SK-N-SH (cell line): Measurements from ENCODE around the gene SCRN1. TPM values are rescaled to one million over a fixed set of nuclear protein-coding genes. Genes with fewer than 3 reads are reported as not detected.

Experiments used
- CTCF ChIA-PET: fragments of 300-600, 350-600 bp; formaldehyde crosslinking; extraction: SDS; loops from one replicate; lab custom pipeline; 2021; lab: Yijun Ruan, JAX
- POLR2A ChIA-PET: fragments of 350-600 bp; sonication (Branson Sonifier 250); formaldehyde crosslinking; extraction: SDS; loops from one replicate; lab custom pipeline; 2020; ENCODE audit warnings: antibody characterized with exemption, inconsistent platforms; lab: Yijun Ruan, JAX
- DNase-seq: peaks from one replicate; pipeline ENCODE4 v3.0.0; 2012
- H2AFZ ChIP-seq: fragments of 200-600 bp; sonication (generic); 2 replicates; pipeline ENCODE4 v1.8.1; 2016; ENCODE audit warnings: antibody characterized with exemption, mild to moderate bottlenecking, low read depth
- H3F3A ChIP-seq: fragments of 200-600 bp; sonication (generic); replicated peaks from 2 replicates; pipeline ENCODE3; 2016; ENCODE audit warnings: antibody characterized with exemption, mild to moderate bottlenecking; ENCODE audit not compliant: insufficient read depth
- H3K27ac ChIP-seq, 2 experiments: fragments of 200-500 bp in 1 of 2; fragments of 200-600 bp in 1 of 2; sonication (Bioruptor generic) in 1 of 2; sonication (generic), shearing (Covaris generic) in 1 of 2; 2 replicates each; pipeline versions ENCODE4 v1.5.1 to v1.6.1; 2014 to 2016; ENCODE audit warnings: low read depth in 2 of 2, inconsistent platforms in 1 of 2, low read length in 1 of 2, mild to moderate bottlenecking in 1 of 2, mixed read lengths in 1 of 2
- H3K27me3 ChIP-seq: fragments of 200-600 bp; sonication (generic), shearing (Covaris generic); 2 replicates; pipeline ENCODE4 v1.6.1; 2016; ENCODE audit warnings: mixed run types; ENCODE audit not compliant: insufficient read depth
- H3K36me3 ChIP-seq, 2 experiments: fragments of 200-500 bp in 1 of 2; fragments of 200-600 bp in 1 of 2; sonication (Bioruptor generic) in 1 of 2; sonication (generic) in 1 of 2; replicated peaks in 1 of 2; 2 replicates each; pipeline versions ENCODE3 to v1.5.1; 2014 to 2016; ENCODE audit warnings: low read length in 1 of 2, mild to moderate bottlenecking in 1 of 2; ENCODE audit not compliant: insufficient read depth in 2 of 2, control insufficient read depth in 1 of 2
- H3K4me1 ChIP-seq, 2 experiments: fragments of 200-500 bp in 1 of 2; fragments of 200-600 bp in 1 of 2; sonication (Bioruptor generic) in 1 of 2; sonication (generic), shearing (Covaris generic) in 1 of 2; 2 replicates each; pipeline versions ENCODE4 v1.5.1 to v1.6.1; 2014 to 2016; ENCODE audit warnings: low read depth in 1 of 2, low read length in 1 of 2, mixed run types in 1 of 2; ENCODE audit not compliant: insufficient read depth in 2 of 2, control insufficient read depth in 1 of 2
- H3K4me2 ChIP-seq: fragments of 200-600 bp; sonication (generic), shearing (Covaris generic); 2 replicates; pipeline ENCODE4 v1.6.1; 2017; ENCODE audit warnings: mixed run types
- H3K4me3 ChIP-seq, 2 experiments: fragments of 200-500 bp in 1 of 2; fragments of 200-600 bp in 1 of 2; sonication (Bioruptor generic) in 1 of 2; sonication (generic), shearing (Covaris generic) in 1 of 2; 2 replicates each; pipeline versions ENCODE4 v1.5.1 to v1.8.1; 2014 to 2016; ENCODE audit warnings: low read depth in 2 of 2, inconsistent platforms in 1 of 2, low read length in 1 of 2, mild to moderate bottlenecking in 1 of 2, mixed read lengths in 1 of 2, moderate library complexity in 1 of 2
- H3K79me2 ChIP-seq: fragments of 200-600 bp; sonication (generic); 2 replicates; pipeline ENCODE4 v1.8.1; 2017; ENCODE audit warnings: mild to moderate bottlenecking; ENCODE audit not compliant: insufficient read depth
- H3K9ac ChIP-seq: fragments of 200-600 bp; sonication (generic); 2 replicates; pipeline ENCODE4 v1.6.1; 2017; ENCODE audit warnings: mixed run types
- H3K9me2 ChIP-seq: fragments of 200-600 bp; sonication (generic); 2 replicates; pipeline ENCODE4 v1.6.1; 2017; ENCODE audit warnings: mixed run types
- H3K9me3 ChIP-seq: fragments of 200-600 bp; sonication (generic); 2 replicates; pipeline ENCODE4 v1.6.1; 2017; ENCODE audit warnings: mixed run types, mild to moderate bottlenecking, moderate library complexity
- H4K20me1 ChIP-seq: fragments of 200-600 bp; sonication (generic); 2 replicates; pipeline ENCODE4 v1.6.1; 2017; ENCODE audit warnings: mild to moderate bottlenecking, mixed run types; ENCODE audit not compliant: insufficient read depth
- CHD2 ChIP-seq: fragments of 150-350 bp; IDR thresholded peaks from 2 replicates; pipeline ENCODE4 v1.6.1; 2018; ENCODE audit warnings: low read length; ENCODE audit not compliant: partially characterized antibody
- CTCF ChIP-seq: fragments of 200-600 bp; sonication (generic); IDR thresholded peaks from 2 replicates; pipeline ENCODE4 v1.6.1; 2017; ENCODE audit warnings: antibody characterized with exemption, mild to moderate bottlenecking, moderate library complexity
- ELF1 ChIP-seq: IDR thresholded peaks from 2 replicates; pipeline ENCODE4 v1.4.0; 2012
- FOSL2 ChIP-seq: IDR thresholded peaks from 2 replicates; pipeline ENCODE4 v1.4.0; 2012; ENCODE audit warnings: low read depth, mild to moderate bottlenecking, moderate library complexity, borderline replicate concordance
- IRF3 ChIP-seq: fragments of 150-350 bp; IDR thresholded peaks from 2 replicates; pipeline ENCODE4 v1.6.1; 2016; ENCODE audit warnings: mild to moderate bottlenecking, low read depth, low read length
- JUND ChIP-seq: IDR thresholded peaks from 2 replicates; pipeline ENCODE4 v1.4.0; 2012
- MEF2A ChIP-seq: IDR thresholded peaks from 2 replicates; pipeline ENCODE4 v1.4.0; 2012; ENCODE audit warnings: low read depth, borderline replicate concordance
- RAD21 ChIP-seq: IDR thresholded peaks from 2 replicates; pipeline ENCODE4 v1.6.1; 2012; ENCODE audit warnings: mild to moderate bottlenecking, low read length
- REST ChIP-seq: IDR thresholded peaks from 2 replicates; pipeline ENCODE4 v1.6.1; 2012; ENCODE audit warnings: mild to moderate bottlenecking, low read depth, low read length, moderate library complexity
- SIN3A ChIP-seq: IDR thresholded peaks from 2 replicates; pipeline ENCODE4 v1.6.1; 2012; ENCODE audit warnings: low read depth, mild to moderate bottlenecking, low read length, moderate library complexity, borderline replicate concordance
- TAF1 ChIP-seq: IDR thresholded peaks from 2 replicates; pipeline ENCODE4 v1.6.1; 2012; ENCODE audit warnings: low read depth, mild to moderate bottlenecking, low read length, moderate library complexity, borderline replicate concordance
- TCF12 ChIP-seq: IDR thresholded peaks from 2 replicates; pipeline ENCODE4 v1.4.0; 2012
- WGBS: methylation state at CpG from one replicate; pipeline ENCODE4 v1.1.6; 2017; ENCODE audit warnings: low lambda C conversion rate; 5-methylcytosine and 5-hydroxymethylcytosine counted together
- polyA plus RNA-seq, 3 experiments: library from polyadenylated mRNA; depleted of rRNA; stranded (reverse); fragments of >200 nt; gene quantifications; 2 replicates each; pipeline ENCODE4 v1.2.3, GENCODE V29; 2012

Gene SCRN1
- polyA plus RNA-seq, 1 of the 3 experiments (the other 2 are of a cell fraction), result 64.3 TPM

GRCh38 chr7:29955075-29955792 is 34.4 kb downstream of the SCRN1 start:
- CTCF ChIA-PET, result interaction anchor here (1.4 to 4.9 kb wide), 3 partner anchors 13 to 108 kb away, joined by 5 to 23 read pairs (median 8); no protein-coding TSS in a partner anchor
- Histone ChIP-seq H3K36me3 (peaks cover 50 to 61% of the 10 kb centered on the region in 2 experiments), H3K4me1 (peaks cover 0 to 13% of the 10 kb centered on the region in 2 experiments; a peak in 1 of 4 replicates), H3K27me3 (no peaks in the 10 kb centered on the region), H2AFZ (no peak overlapping the region), H4K20me1 (0 out of 2 replicates have a peak, but pooled peaks cover 10% of the 10 kb centered on the region), H3K4me3 (no peak overlapping the region), H3K79me2 (peaks cover 30% of the 10 kb centered on the region), H3K9me2 (no peaks in the 10 kb centered on the region), H3K4me2 (no peak overlapping the region), H3K27ac (no peak overlapping the region), H3F3A (peaks cover 5% of the 10 kb centered on the region), H3K9me3 (no peaks in the 10 kb centered on the region), H3K9ac (no peak overlapping the region)
- POLR2A ChIA-PET, result no interaction called here
- WGBS, result 91% methylated on average over 7 of the region's 7 CpGs
- no peak for TF ChIP-seq REST
- no peak for DNase-seq

- Histone ChIP-seq H3K27ac (no peak overlapping the region), H3K9ac (no peak overlapping the region), H3K4me2 (no peak overlapping the region), H3K27me3 (no peaks in the 10 kb centered on the region), H3K4me1 (peaks cover 0 to 13% of the 10 kb centered on the region in 2 experiments; a peak in 1 of 4 replicates), H3K36me3 (peaks cover 51 to 63% of the 10 kb centered on the region in 2 experiments), H3F3A (peaks cover 5% of the 10 kb centered on the region), H3K9me2 (no peaks in the 10 kb centered on the region), H3K79me2 (peaks cover 21% of the 10 kb centered on the region; the same call in 1 of the 2 replicates), H3K9me3 (no peaks in the 10 kb centered on the region), H3K4me3 (no peak overlapping the region), H2AFZ (no peak overlapping the region), H4K20me1 (0 out of 2 replicates have a peak, but pooled peaks cover 10% of the 10 kb centered on the region)
- ChIA-PET POLR2A (no interaction called here), CTCF (interaction anchor here (0.8 to 5.1 kb wide), 3 partner anchors 10 to 108 kb away, joined by 3 to 25 read pairs (median 19); no protein-coding TSS in a partner anchor)
- no peak for DNase-seq
- 90% methylated on average over 4 of the region's 4 CpGs for WGBS
- TF ChIP-seq RAD21, result no peak
- TF ChIP-seq JUND, result no peak
- TF ChIP-seq FOSL2, result no peak
- TF ChIP-seq ELF1, result no peak
- TF ChIP-seq SIN3A, result no peak
- TF ChIP-seq CHD2, result no peak
- TF ChIP-seq TCF12, result no peak
- no peak for TF ChIP-seq MEF2A
- no peak for TF ChIP-seq CTCF
- TF ChIP-seq TAF1, result no peak
- no peak for TF ChIP-seq REST
- no peak for TF ChIP-seq IRF3
Observed at GRCh38 chr7:29953726-29954347, 35.8 kb downstream of the SCRN1 start.
